K562 treated with DMSO at 1 percent for 48 hours (cell line): ENCODE results near the gene POLR2A. TPM values are rescaled to one million over a fixed set of nuclear protein-coding genes. Genes with fewer than 3 reads are reported as not detected.

ENCODE experiments used
- total RNA-seq: library from RNA; unstranded; fragments of 300-600 nt; gene quantifications from 2 replicates; pipeline ENCODE4 v1.2.3, GENCODE V29; 2022; ENCODE audit warnings: low replicate concordance; ENCODE audit errors: extremely low read depth

POLR2A gene
- total RNA-seq, result 83.6 TPM in 1 of 2 replicates, not detected in the other

DNA sequence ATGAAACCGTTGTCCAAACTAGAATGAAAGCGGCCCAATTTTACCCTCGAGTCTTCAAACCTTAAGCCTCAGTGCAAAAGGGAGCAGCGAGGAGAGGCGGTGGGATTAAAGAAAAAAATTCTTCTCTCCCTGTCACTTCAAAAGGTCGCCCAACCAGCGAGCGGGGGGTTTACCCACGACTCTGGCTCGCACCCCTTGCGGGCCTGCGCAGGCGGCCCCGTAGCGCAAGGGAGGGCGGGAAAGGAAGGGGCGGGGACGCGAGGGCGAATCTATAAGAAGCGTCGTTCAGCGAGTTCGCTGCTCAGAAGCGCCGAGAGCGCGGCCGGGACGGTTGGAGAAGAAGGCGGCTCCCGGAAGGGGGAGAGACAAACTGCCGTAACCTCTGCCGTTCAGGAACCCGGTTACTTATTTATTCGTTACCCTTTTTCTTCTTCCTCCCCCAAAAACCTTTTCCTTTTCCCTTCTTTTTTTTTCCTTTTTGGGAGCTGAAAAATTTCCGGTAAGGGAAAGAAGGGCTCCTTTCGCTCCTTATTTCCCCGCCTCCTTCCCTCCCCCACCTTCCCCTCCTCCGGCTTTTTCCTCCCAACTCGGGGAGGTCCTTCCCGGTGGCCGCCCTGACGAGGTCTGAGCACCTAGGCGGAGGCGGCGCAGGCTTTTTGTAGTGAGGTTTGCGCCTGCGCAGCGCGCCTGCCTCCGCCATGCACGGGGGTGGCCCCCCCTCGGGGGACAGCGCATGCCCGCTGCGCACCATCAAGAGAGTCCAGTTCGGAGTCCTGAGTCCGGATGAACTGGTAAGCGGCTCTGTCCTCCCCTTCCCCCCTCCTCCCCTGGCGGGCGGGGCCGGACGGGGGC is at the start of gene POLR2A:
Gene POLR2A, plus strand, starts transcription at position 300 of the 852 bp plus-strand sequence.

DNA sequence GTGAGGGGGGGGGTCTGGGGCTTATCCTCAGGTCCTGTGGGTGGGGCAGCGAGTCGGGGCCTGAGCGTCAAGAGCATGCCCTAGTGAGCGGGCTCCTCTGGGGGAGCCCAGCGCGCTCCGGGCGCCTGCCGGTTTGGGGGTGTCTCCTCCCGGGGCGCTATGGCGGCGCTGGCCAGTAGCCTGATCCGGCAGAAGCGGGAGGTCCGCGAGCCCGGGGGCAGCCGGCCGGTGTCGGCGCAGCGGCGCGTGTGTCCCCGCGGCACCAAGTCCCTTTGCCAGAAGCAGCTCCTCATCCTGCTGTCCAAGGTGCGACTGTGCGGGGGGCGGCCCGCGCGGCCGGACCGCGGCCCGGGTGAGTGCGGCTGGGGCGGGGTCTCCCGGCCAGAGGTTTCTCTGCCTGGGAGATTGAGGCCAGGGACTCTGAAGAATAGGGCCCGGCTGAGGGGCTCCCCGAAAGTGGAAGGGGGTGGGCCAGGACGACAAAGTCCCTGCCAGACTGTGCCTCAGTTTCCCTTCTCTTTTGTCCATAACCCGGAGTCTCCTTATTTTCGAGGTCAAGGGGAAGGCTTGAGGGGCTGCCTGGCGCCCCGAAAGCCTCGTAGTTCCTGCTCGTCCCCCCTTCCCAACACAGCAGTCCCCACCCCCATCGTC is 44.6 kb upstream of the POLR2A start, which contains the start of gene FGF11:
Gene FGF11, plus strand, starts transcription at position 51 of the 651 bp plus-strand sequence. Its CDS starts 109 bp downstream, at position 160.

GRCh38 chr17:7444682-7445618 is 39.2 kb upstream of the POLR2A start, which contains the start of gene CHRNB1:
Gene CHRNB1 (plus strand): TSS chr17:7445061. CDS start chr17:7445128, 67 bp downstream.

GRCh38 chr17:7479213-7480088 is 4.7 kb upstream of the POLR2A start, which contains the start of gene ZBTB4:
Gene ZBTB4 (minus strand): TSS chr17:7479631. CDS start chr17:7466801, 12,830 bp downstream.

DNA sequence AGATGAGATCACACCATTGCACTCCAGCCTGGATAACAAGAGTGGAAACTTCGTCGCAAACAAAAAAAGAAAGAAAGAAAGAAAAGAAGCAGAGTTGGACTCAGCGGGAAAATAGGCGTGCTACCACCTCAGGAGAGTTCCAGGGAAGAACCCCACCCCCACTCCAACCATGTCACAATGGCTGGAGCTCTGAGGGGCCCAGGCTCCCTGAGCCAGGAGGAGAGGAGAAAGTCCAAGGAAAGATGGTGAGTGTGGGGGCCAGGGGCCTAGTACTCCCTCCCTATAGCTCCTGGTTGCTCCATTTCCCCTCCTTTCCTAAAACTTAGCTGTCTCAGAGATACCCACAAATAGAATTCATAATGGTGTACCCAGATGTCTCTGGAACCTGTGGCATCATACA is 2.9 kb upstream of the POLR2A start, which contains the start of gene SLC35G6:
Gene SLC35G6, plus strand, starts transcription at position 172 of the 400 bp plus-strand sequence. Its CDS starts 71 bp downstream, at position 243.

DNA sequence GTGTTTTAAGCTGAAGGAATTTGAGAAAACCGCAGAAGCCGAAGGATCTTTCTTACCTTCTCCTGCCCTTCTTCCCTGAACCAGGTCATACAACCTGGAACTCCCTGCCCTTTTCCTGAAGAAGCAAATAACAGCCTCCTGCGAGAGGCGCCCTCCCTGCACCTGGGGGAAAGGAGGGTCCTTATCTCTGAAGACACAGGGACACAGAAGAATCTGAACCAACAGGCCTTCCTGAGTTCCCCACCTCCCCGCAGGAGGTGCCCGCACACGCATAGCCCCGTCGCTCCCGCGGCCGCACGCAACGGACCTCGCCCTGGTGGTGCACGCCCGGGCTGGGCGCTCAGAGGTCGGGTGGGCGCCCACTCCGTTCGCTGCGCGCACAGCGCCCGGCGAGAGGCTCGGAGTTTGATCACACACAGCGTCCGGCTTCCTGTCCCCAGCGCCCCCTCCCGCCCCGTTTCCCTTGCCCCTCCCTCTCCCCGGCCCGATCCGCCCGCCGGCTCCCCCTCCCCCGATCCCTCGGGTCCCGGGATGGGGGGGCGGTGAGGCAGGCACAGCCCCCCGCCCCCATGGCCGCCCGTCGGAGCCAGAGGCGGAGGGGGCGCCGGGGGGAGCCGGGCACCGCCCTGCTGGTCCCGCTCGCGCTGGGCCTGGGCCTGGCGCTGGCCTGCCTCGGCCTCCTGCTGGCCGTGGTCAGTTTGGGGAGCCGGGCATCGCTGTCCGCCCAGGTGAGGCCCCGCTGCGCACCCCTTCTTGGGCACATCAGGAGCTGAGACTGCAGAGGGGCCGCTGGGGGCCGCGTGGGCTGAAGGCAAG is 64.6 kb downstream of the POLR2A start, which contains the start of gene TNFSF12:
Gene TNFSF12, plus strand, starts transcription at position 474 of the 816 bp plus-strand sequence. Its CDS starts 96 bp downstream, at position 570.

Other genes starting within 250 kb of the POLR2A start
- gene DVL2, start 249.8 kb upstream of the POLR2A start, total RNA-seq, result not detected in 2 replicates
- gene PHF23, start 244.9 kb upstream of the POLR2A start, total RNA-seq, result not detected in 2 replicates
- not detected in 2 replicates for gene GABARAP, start 241.9 kb upstream of the POLR2A start, total RNA-seq
- not detected in 2 replicates for gene CTDNEP1, start 232.6 kb upstream of the POLR2A start, total RNA-seq
- gene ELP5, start 232.2 kb upstream of the POLR2A start, total RNA-seq, result not detected in 2 replicates
- not detected in 2 replicates for gene CLDN7, start 221.9 kb upstream of the POLR2A start, total RNA-seq
- not detected in 2 replicates for gene SLC2A4, start 202.6 kb upstream of the POLR2A start, total RNA-seq
- not detected in 2 replicates for gene YBX2, start 189.7 kb upstream of the POLR2A start, total RNA-seq
- gene EIF5A, start 176.7 kb upstream of the POLR2A start, total RNA-seq, result 875 TPM in 1 of 2 replicates, not detected in the other
- not detected in 2 replicates for gene GPS2, start 169.0 kb upstream of the POLR2A start, total RNA-seq
- not detected in 2 replicates for gene NEURL4, start 155.0 kb upstream of the POLR2A start, total RNA-seq
- gene ACAP1, start 147.8 kb upstream of the POLR2A start, total RNA-seq, result not detected in 2 replicates
- not detected in 2 replicates for gene KCTD11, start 132.2 kb upstream of the POLR2A start, total RNA-seq
- gene TMEM95, start 129.2 kb upstream of the POLR2A start, total RNA-seq, result not detected in 2 replicates
- not detected in 2 replicates for gene TNK1, start 103.3 kb upstream of the POLR2A start, total RNA-seq
- gene PLSCR3, start 89.8 kb upstream of the POLR2A start, total RNA-seq, result not detected in 2 replicates
- not detected in 2 replicates for gene TMEM256, start 80.3 kb upstream of the POLR2A start, total RNA-seq
- not detected in 2 replicates for gene NLGN2, start 76.5 kb upstream of the POLR2A start, total RNA-seq
- gene SPEM1, start 64.0 kb upstream of the POLR2A start, total RNA-seq, result not detected in 2 replicates
- not detected in 2 replicates for gene SPEM2, start 58.8 kb upstream of the POLR2A start, total RNA-seq
- gene SPEM3, start 55.5 kb upstream of the POLR2A start, total RNA-seq, result not detected in 2 replicates
- not detected in 2 replicates for gene TMEM102, start 48.9 kb upstream of the POLR2A start, total RNA-seq
- not detected in 2 replicates for gene FGF11, start 44.9 kb upstream of the POLR2A start, total RNA-seq
- gene CHRNB1, start 39.3 kb upstream of the POLR2A start, total RNA-seq, result not detected in 2 replicates
- gene ZBTB4, start 4.7 kb upstream of the POLR2A start, total RNA-seq, result not detected in 2 replicates
- gene SLC35G6, start 2.9 kb upstream of the POLR2A start, total RNA-seq, result not detected in 2 replicates
- not detected in 2 replicates for gene TNFSF12, start 64.7 kb downstream of the POLR2A start, total RNA-seq
- not detected in 2 replicates for gene TNFSF13, start 74.4 kb downstream of the POLR2A start, total RNA-seq
- gene SENP3, start 77.6 kb downstream of the POLR2A start, total RNA-seq, result not detected in 2 replicates
- gene CD68, start 95.3 kb downstream of the POLR2A start, total RNA-seq, result not detected in 2 replicates
- gene MPDU1, start 99.5 kb downstream of the POLR2A start, total RNA-seq, result not detected in 2 replicates
- gene SOX15, start 105.7 kb downstream of the POLR2A start, total RNA-seq, result not detected in 2 replicates
- not detected in 2 replicates for gene FXR2, start 130.5 kb downstream of the POLR2A start, total RNA-seq
- gene SAT2, start 143.5 kb downstream of the POLR2A start, total RNA-seq, result not detected in 2 replicates
- not detected in 2 replicates for gene SHBG, start 145.8 kb downstream of the POLR2A start, total RNA-seq
- not detected in 2 replicates for gene ATP1B2, start 166.6 kb downstream of the POLR2A start, total RNA-seq
- gene TP53, start 203.1 kb downstream of the POLR2A start, total RNA-seq, result not detected in 2 replicates
- gene WRAP53, start 204.1 kb downstream of the POLR2A start, total RNA-seq, result not detected in 2 replicates
- not detected in 2 replicates for gene EFNB3, start 220.8 kb downstream of the POLR2A start, total RNA-seq
- gene DNAH2, start 233.4 kb downstream of the POLR2A start, total RNA-seq, result not detected in 2 replicates